GM23338 (cell line): ENCODE results near the gene LTBR. TPM values are rescaled to one million over a fixed set of nuclear protein-coding genes. Genes with fewer than 3 reads are reported as not detected.
A peak's percentile ranks its signal among the peaks of the same experiment; 100 is the strongest.

Experiments used
- ATAC-seq: fragments of 200-7000 bp; cut with Tn5 transposase; 3 replicates; pipeline ENCODE4 v1.9.1; 2020
- DNase-seq: peaks from one replicate; pipeline ENCODE4 v3.0.0-alpha.2; 2015; ENCODE audit warnings: low spot score
- H2AFZ ChIP-seq: fragments of 200-600 bp; sonication (generic); 2 replicates; pipeline ENCODE4 v1.8.0; 2016; ENCODE audit warnings: antibody characterized with exemption, mild to moderate bottlenecking, moderate library complexity
- H3F3A ChIP-seq: fragments of 200-600 bp; sonication (generic); replicated peaks from 2 replicates; pipeline ENCODE4 v1.8.0; 2017; ENCODE audit warnings: antibody characterized with exemption, mixed run types, low read depth
- H3K27ac ChIP-seq: fragments of 200-600 bp; sonication (generic); 2 replicates; pipeline ENCODE4 v1.6.1; 2016; ENCODE audit warnings: low read depth
- H3K27me3 ChIP-seq: fragments of 200-600 bp; sonication (generic); 2 replicates; pipeline ENCODE4 v1.8.0; 2016; ENCODE audit warnings: mild to moderate bottlenecking, mixed run types, moderate library complexity; ENCODE audit not compliant: insufficient read depth
- H3K36me3 ChIP-seq: fragments of 200-600 bp; sonication (generic); 2 replicates; pipeline ENCODE4 v1.8.0; 2016; ENCODE audit warnings: mild to moderate bottlenecking; ENCODE audit not compliant: insufficient read depth
- H3K4me1 ChIP-seq: fragments of 200-600 bp; sonication (generic); 2 replicates; pipeline ENCODE4 v1.8.0; 2016; ENCODE audit warnings: mild to moderate bottlenecking, moderate library complexity; ENCODE audit not compliant: insufficient read depth
- H3K4me2 ChIP-seq: fragments of 200-600 bp; sonication (generic); 2 replicates; pipeline ENCODE4 v1.7.1; 2017; ENCODE audit warnings: mixed run types
- H3K4me3 ChIP-seq: fragments of 200-600 bp; sonication (generic); 2 replicates; pipeline ENCODE4 v1.6.1; 2016; ENCODE audit warnings: mixed run types
- H3K79me2 ChIP-seq: fragments of 200-600 bp; sonication (generic); replicated peaks from 2 replicates; pipeline ENCODE4 v1.8.0; 2017; ENCODE audit warnings: mild to moderate bottlenecking; ENCODE audit not compliant: insufficient read depth
- H3K9me2 ChIP-seq: fragments of 200-600 bp; sonication (generic); 2 replicates; pipeline ENCODE4 v1.8.0; 2017; ENCODE audit not compliant: insufficient read depth
- H4K20me1 ChIP-seq: fragments of 200-600 bp; sonication (generic); replicated peaks from 2 replicates; pipeline ENCODE4 v1.8.0; 2017; ENCODE audit warnings: mild to moderate bottlenecking; ENCODE audit not compliant: insufficient read depth
- H3K27ac Mint-ChIP-seq: 2 replicates; pipeline ENCODE4 v1.8.0; 2020; ENCODE audit warnings: inconsistent platforms, mild to moderate bottlenecking, moderate library complexity, mixed read lengths
- H3K27me3 Mint-ChIP-seq: 3 replicates; pipeline ENCODE4 v1.8.0; 2022; ENCODE audit warnings: low read depth, mild to moderate bottlenecking, moderate library complexity, mixed read lengths, inconsistent platforms; ENCODE audit not compliant: insufficient read depth, poor library complexity
- H3K36me3 Mint-ChIP-seq: 3 replicates; pipeline ENCODE4 v1.8.0; 2021; ENCODE audit warnings: low read depth, mild to moderate bottlenecking, inconsistent platforms, moderate library complexity, mixed read lengths
- H3K4me1 Mint-ChIP-seq: 3 replicates; pipeline ENCODE4 v1.8.0; 2020; ENCODE audit warnings: mild to moderate bottlenecking, inconsistent platforms, mixed read lengths
- H3K4me3 Mint-ChIP-seq: 3 replicates; pipeline ENCODE4 v1.8.0; 2021; ENCODE audit warnings: moderate library complexity, mild to moderate bottlenecking, inconsistent platforms, mixed read lengths
- H3K9me3 Mint-ChIP-seq: 3 replicates; pipeline ENCODE4 v1.8.0; 2020; ENCODE audit warnings: moderate library complexity, mild to moderate bottlenecking, inconsistent platforms, mixed read lengths
- CREB1 ChIP-seq: fragments of 250-450 bp; sonication (Bioruptor Pico); IDR thresholded peaks from 2 replicates; pipeline ENCODE4 v1.5.0; 2020; ENCODE audit warnings: low read depth, mild to moderate bottlenecking, moderate library complexity
- EZH2 ChIP-seq: fragments of 200-600 bp; sonication (generic); IDR thresholded peaks from one replicate; pipeline ENCODE4 v1.8.0; 2017; ENCODE audit warnings: antibody characterized with exemption, mild to moderate bottlenecking, low read depth; ENCODE audit not compliant: unreplicated experiment
- JUNB ChIP-seq: IDR thresholded peaks from one replicate; pipeline ENCODE4 v1.6.1; 2016; ENCODE audit warnings: antibody characterized with exemption; ENCODE audit not compliant: unreplicated experiment
- POLR2AphosphoS5 ChIP-seq: IDR thresholded peaks from 2 replicates; pipeline ENCODE4 v1.6.1; 2016; ENCODE audit warnings: antibody characterized with exemption, low read depth
- polyA plus RNA-seq: library from polyadenylated mRNA; unstranded; fragments of >200 nt; fragmentation: Nextera tagmentation; extraction: Ambion mirVana; gene quantifications from 2 replicates; pipeline ENCODE4 v1.2.1, GENCODE V29; 2016
- total RNA-seq: library from RNA; depleted of rRNA; stranded (reverse); fragments of >200 nt; shearing (Covaris generic); gene quantifications from 2 replicates; pipeline ENCODE4 v1.2.3, GENCODE V29; 2014
- TF ChIP-seq, protein P1 (sequence below): fragments of 250-450 bp; sonication (Bioruptor Pico); IDR thresholded peaks from 2 replicates; pipeline ENCODE4 v1.5.0; 2020; ENCODE audit warnings: mild to moderate bottlenecking, moderate library complexity
- TF ChIP-seq, protein P2 (sequence below): IDR thresholded peaks from 2 replicates; pipeline ENCODE4 v1.6.1; 2016; ENCODE audit warnings: antibody characterized with exemption

The LTBR gene
- total and polyA plus RNA-seq, 2 experiments from 2014 or later, result 6.1 to 6.8 TPM

DNA sequence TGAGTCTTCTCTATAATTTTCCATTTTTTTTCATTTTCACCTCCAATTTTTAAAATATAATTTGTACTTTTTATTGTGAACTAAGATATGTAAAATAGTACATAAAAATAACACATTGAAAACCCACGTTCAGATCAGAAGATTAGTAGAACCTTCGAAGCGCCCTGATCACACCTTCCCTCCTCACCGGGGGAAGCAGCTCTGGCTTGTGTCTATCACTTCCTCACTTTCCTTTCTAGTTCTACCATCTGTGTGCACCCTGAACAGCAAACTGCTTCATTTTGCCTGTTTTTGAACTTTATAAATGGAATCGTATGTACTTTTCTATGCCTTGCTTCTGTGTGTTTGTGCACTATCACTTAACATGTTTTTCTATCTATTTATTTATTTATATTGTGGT lies 49.0 kb downstream of the LTBR start (continued):
- TF ChIP-seq, protein P1, sequence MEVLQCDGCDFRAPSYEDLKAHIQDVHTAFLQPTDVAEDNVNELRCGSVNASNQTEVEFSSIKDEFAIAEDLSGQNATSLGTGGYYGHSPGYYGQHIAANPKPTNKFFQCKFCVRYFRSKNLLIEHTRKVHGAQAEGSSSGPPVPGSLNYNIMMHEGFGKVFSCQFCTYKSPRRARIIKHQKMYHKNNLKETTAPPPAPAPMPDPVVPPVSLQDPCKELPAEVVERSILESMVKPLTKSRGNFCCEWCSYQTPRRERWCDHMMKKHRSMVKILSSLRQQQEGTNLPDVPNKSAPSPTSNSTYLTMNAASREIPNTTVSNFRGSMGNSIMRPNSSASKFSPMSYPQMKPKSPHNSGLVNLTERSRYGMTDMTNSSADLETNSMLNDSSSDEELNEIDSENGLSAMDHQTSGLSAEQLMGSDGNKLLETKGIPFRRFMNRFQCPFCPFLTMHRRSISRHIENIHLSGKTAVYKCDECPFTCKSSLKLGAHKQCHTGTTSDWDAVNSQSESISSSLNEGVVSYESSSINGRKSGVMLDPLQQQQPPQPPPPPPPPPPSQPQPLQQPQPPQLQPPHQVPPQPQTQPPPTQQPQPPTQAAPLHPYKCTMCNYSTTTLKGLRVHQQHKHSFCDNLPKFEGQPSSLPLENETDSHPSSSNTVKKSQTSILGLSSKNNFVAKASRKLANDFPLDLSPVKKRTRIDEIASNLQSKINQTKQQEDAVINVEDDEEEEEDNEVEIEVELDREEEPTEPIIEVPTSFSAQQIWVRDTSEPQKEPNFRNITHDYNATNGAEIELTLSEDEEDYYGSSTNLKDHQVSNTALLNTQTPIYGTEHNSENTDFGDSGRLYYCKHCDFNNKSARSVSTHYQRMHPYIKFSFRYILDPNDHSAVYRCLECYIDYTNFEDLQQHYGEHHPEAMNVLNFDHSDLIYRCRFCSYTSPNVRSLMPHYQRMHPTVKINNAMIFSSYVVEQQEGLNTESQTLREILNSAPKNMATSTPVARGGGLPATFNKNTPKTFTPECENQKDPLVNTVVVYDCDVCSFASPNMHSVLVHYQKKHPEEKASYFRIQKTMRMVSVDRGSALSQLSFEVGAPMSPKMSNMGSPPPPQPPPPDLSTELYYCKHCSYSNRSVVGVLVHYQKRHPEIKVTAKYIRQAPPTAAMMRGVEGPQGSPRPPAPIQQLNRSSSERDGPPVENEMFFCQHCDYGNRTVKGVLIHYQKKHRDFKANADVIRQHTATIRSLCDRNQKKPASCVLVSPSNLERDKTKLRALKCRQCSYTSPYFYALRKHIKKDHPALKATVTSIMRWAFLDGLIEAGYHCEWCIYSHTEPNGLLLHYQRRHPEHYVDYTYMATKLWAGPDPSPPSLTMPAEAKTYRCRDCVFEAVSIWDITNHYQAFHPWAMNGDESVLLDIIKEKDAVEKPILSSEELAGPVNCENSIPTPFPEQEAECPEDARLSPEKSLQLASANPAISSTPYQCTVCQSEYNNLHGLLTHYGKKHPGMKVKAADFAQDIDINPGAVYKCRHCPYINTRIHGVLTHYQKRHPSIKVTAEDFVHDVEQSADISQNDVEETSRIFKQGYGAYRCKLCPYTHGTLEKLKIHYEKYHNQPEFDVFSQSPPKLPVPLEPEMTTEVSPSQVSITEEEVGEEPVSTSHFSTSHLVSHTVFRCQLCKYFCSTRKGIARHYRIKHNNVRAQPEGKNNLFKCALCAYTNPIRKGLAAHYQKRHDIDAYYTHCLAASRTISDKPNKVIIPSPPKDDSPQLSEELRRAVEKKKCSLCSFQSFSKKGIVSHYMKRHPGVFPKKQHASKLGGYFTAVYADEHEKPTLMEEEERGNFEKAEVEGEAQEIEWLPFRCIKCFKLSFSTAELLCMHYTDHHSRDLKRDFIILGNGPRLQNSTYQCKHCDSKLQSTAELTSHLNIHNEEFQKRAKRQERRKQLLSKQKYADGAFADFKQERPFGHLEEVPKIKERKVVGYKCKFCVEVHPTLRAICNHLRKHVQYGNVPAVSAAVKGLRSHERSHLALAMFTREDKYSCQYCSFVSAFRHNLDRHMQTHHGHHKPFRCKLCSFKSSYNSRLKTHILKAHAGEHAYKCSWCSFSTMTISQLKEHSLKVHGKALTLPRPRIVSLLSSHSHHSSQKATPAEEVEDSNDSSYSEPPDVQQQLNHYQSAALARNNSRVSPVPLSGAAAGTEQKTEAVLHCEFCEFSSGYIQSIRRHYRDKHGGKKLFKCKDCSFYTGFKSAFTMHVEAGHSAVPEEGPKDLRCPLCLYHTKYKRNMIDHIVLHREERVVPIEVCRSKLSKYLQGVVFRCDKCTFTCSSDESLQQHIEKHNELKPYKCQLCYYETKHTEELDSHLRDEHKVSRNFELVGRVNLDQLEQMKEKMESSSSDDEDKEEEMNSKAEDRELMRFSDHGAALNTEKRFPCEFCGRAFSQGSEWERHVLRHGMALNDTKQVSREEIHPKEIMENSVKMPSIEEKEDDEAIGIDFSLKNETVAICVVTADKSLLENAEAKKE (CRISPR knock-in tag), result no peak
- TF ChIP-seq, protein P2, sequence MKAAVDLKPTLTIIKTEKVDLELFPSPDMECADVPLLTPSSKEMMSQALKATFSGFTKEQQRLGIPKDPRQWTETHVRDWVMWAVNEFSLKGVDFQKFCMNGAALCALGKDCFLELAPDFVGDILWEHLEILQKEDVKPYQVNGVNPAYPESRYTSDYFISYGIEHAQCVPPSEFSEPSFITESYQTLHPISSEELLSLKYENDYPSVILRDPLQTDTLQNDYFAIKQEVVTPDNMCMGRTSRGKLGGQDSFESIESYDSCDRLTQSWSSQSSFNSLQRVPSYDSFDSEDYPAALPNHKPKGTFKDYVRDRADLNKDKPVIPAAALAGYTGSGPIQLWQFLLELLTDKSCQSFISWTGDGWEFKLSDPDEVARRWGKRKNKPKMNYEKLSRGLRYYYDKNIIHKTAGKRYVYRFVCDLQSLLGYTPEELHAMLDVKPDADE, result no peak
- TF ChIP-seq EZH2, result no peak
- TF ChIP-seq JUNB, result no peak

DNA sequence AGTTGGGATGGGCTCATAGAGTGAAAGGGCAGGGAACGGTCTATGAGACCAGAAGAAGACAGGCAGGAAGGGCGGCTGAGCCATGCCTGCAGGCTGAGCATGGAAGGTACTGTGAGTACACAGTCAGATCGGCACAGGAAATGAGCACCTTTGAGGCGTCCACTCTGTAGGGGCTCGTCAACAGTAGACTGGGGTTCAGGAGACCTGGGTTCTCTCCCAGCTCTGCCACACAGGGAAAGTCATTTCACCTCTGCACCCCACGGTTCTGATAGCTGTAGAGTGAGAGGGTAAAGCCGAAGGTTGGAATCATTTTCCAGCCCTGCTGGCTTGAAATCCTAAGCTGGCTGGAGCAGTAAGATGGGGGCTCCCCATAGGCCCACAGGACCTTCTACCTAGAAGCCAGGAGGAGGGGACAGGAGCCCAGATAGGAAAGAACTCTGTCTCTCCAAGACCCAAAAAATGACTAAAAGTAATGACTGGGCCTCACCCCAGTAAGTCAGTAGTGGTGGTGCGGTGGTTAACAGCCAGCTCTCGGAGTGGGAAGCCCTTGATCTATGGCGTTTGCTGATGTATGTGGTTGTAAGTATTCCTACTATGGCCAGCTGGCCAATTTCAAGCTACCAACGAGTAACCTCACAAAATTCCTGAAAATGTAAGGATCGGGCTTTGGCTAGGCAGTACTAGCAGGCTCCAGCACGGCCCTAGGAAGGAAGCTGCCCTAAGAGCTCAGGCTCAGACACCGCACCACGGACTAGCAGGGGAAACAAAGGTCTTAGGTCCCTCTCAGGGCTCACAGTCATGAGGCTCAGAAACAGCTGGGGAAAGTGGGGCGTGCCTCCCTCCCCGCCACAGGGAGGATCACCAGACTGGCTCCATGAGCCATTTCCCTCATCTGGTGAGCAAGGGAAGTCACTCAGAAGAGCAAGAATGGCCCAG lies 50.5 kb downstream of the LTBR start:
- ATAC-seq, result peak; percentile 77
- peaks cover 15% of the 10 kb centered on the region for H3K4me1 ChIP-seq
- no peak overlapping the region for H3K27ac Mint-ChIP-seq
- TF ChIP-seq POLR2AphosphoS5, result no peak
- no peak for TF ChIP-seq CREB1 (CRISPR knock-in tag)
- TF ChIP-seq, protein P1 (CRISPR knock-in tag), result no peak
- no peak for TF ChIP-seq JUNB

More for the DNA sequence above, 50.5 kb downstream of the LTBR start:
- H3K27me3 ChIP-seq, result no peaks in the 10 kb centered on the region
- Mint-ChIP-seq H3K27me3 (no peaks in the 10 kb centered on the region), H3K4me1 (peaks cover 30% of the 10 kb centered on the region), H3K4me3 (0 out of 3 replicates have a peak overlapping the region, but pooled peaks have one; percentile 1), H3K36me3 (no peaks in the 10 kb centered on the region), H3K9me3 (no peaks in the 10 kb centered on the region)
- no peaks in the 10 kb centered on the region for H4K20me1 ChIP-seq
- no peaks in the 10 kb centered on the region for H3K79me2 ChIP-seq
- no peaks in the 10 kb centered on the region for H3K36me3 ChIP-seq
- peak overlapping the region; percentile 98 for H2AFZ ChIP-seq
- H3F3A ChIP-seq, result peaks cover 8% of the 10 kb centered on the region; the same call in 1 of the 2 replicates
- no peak for DNase-seq
- H3K4me2 ChIP-seq, result peak overlapping the region; percentile 62
- H3K4me3 ChIP-seq, result no peak overlapping the region
- no peaks in the 10 kb centered on the region for H3K9me2 ChIP-seq
- 0 out of 2 replicates have a peak overlapping the region, but pooled peaks have one; percentile 65 for H3K27ac ChIP-seq
